Body of pancreas (tissue), 4 donors: ENCODE measurements around the gene CAPN10. TPM values are rescaled to one million over a fixed set of nuclear protein-coding genes. Genes with fewer than 3 reads are reported as not detected.

Source experiments
- ATAC-seq: fragments of 150-250 bp; one replicate; pipeline ENCODE4 v1.9.1; 2016
- DNase-seq, 4 donors: peaks; one replicate each; pipeline ENCODE4 v3.0.0-alpha.2; 2019
- H3K27ac ChIP-seq, 4 donors: fragments of 200-600 bp; sonication (generic); 1 replicate in 3 of 4; 2 replicates in 1 of 4; pipeline versions ENCODE4 v1.5.1 to v1.6.1; 2016 to 2019; ENCODE audit warnings: mild to moderate bottlenecking in 1 of 4, mixed read lengths in 1 of 4, moderate library complexity in 1 of 4
- H3K27me3 ChIP-seq, 2 donors: fragments of 200-600 bp; sonication (generic); one replicate each; pipeline ENCODE4 v1.6.0; 2016; ENCODE audit warnings: mild to moderate bottlenecking in 1 of 2
- H3K36me3 ChIP-seq, 2 donors: fragments of 200-600 bp; sonication (generic); replicated peaks in 1 of 2; 2 replicates each; pipeline ENCODE4 v1.5.1; 2016; ENCODE audit warnings: low read depth in 2 of 2; ENCODE audit not compliant: insufficient read depth in 1 of 2
- H3K4me1 ChIP-seq: fragments of 200-600 bp; sonication (generic); one replicate; pipeline ENCODE4 v1.6.0; 2016
- H3K4me3 ChIP-seq, 2 donors: fragments of 200-600 bp; sonication (generic); 1 replicate in 1 of 2; 2 replicates in 1 of 2; pipeline ENCODE4 v1.5.1; 2016 to 2019
- H3K9me3 ChIP-seq, 3 donors: fragments of 200-600 bp; sonication (generic); 1 replicate in 2 of 3; 2 replicates in 1 of 3; pipeline ENCODE4 v1.5.1; 2016
- POLR2A ChIP-seq, 3 donors: fragments of 450-650 bp; IDR thresholded peaks; one replicate each; pipeline ENCODE4 v1.6.1; 2016; ENCODE audit warnings: antibody characterized with exemption in 3 of 3, mild to moderate bottlenecking in 2 of 3
- WGBS, 2 donors: methylation state at CpG; one replicate each; pipeline ENCODE4 v1.1.5; 2017; 5-methylcytosine and 5-hydroxymethylcytosine counted together
- intact Hi-C: fragments of 100-400 bp; cut with DNase I; formaldehyde crosslinking; loops from one replicate; pipeline ENCODE4 v1.15.1; 2023
- total RNA-seq, 2 donors: library from RNA; depleted of rRNA; stranded (reverse); fragments of >200 nt; gene quantifications; one replicate each; pipeline ENCODE4 v1.1.0, GENCODE V29; 2016
- TF ChIP-seq, protein P1 (sequence below), 7 experiments: fragments of 450-650 bp in 4 of 7; fragments of 200-600 bp in 3 of 7; sonication (generic) in 3 of 7; IDR thresholded peaks; one replicate each; pipeline ENCODE4 v1.5.1; 2016 to 2019; ENCODE audit warnings: antibody characterized with exemption in 7 of 7

The CAPN10 gene
- total RNA-seq, 2 donors from 2014 or later, result 16.3 to 34.3 TPM

DNA sequence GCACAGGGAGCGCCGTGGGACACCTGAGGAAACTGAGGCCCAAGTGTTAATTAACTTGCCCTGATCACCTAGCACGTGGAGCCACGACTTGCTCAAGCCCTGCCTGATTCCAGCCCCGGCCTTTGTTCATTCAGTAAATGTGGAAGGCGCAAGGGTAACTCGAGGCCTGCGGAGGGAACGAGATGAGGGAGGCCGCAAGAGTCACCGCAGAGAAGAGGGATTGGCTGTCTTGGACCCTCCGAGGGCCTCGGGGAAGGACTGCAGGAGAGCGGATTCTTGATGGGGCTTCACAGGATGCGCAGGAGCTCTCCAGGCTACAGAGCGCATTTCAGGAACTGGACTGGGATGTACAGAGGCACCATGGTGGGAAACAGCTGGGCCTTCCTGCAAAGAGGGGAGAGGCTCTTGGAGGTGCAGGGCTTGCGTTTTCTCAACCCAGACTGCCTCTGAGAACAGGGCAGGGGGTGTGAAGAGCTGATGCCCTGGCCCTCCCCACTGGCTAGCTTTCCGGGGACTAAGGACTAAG lies 28.2 kb upstream of the CAPN10 start:
- intact Hi-C loops, result no loop called here
- WGBS, 2 donors, result 80 to 81% methylated on average over 18 of the region's 18 CpGs
- no peak overlapping the region for H3K27ac ChIP-seq
- H3K4me1 ChIP-seq, result peaks cover 43% of the 10 kb centered on the region
- no peak overlapping the region for H3K4me3 ChIP-seq
- no peaks in the 10 kb centered on the region for H3K27me3 ChIP-seq
- H3K9me3 ChIP-seq, result no peaks in the 10 kb centered on the region
- H3K36me3 ChIP-seq, result no peaks in the 10 kb centered on the region
- TF ChIP-seq, protein P1, sequence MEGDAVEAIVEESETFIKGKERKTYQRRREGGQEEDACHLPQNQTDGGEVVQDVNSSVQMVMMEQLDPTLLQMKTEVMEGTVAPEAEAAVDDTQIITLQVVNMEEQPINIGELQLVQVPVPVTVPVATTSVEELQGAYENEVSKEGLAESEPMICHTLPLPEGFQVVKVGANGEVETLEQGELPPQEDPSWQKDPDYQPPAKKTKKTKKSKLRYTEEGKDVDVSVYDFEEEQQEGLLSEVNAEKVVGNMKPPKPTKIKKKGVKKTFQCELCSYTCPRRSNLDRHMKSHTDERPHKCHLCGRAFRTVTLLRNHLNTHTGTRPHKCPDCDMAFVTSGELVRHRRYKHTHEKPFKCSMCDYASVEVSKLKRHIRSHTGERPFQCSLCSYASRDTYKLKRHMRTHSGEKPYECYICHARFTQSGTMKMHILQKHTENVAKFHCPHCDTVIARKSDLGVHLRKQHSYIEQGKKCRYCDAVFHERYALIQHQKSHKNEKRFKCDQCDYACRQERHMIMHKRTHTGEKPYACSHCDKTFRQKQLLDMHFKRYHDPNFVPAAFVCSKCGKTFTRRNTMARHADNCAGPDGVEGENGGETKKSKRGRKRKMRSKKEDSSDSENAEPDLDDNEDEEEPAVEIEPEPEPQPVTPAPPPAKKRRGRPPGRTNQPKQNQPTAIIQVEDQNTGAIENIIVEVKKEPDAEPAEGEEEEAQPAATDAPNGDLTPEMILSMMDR (IDR thresholded peaks at IDR 0.05), result no peak
- no peak for TF ChIP-seq POLR2A (IDR thresholded peaks at IDR 0.05)
- no peak for DNase-seq
- ATAC-seq, result no peak

DNA sequence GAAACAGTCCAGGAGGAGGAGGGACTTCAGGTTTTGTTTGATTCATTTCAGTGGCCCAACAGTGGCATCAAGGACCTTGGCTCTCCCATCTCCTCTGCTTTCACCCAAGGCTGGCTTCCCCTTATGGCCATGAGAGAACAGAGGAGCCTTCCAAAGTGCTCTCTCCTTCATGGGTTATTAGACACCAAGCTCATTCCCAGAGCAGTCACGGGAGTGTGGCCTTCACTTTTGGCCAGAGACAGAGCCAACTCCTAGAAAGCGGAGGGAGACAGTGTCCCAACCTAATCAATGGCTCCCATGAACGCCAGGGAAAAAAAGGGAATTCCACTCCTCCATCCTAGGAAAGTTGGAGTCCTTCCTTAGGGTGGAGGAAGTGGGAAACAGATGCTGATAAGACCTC lies 27.2 kb upstream of the CAPN10 start:
- Histone ChIP-seq H3K4me1 (peaks cover 45% of the 10 kb centered on the region), H3K27ac (peak overlapping the region in 1 of 4 donors; percentile 99), H3K4me3 (no peak overlapping the region), H3K36me3 (no peaks in the 10 kb centered on the region), H3K9me3 (no peaks in the 10 kb centered on the region), H3K27me3 (no peaks in the 10 kb centered on the region)
- ATAC-seq, result no peak
- no peak for DNase-seq
- 56 to 75% methylated on average over 2 to 3 of the region's 3 CpGs for WGBS, 2 donors
- no peak for TF ChIP-seq POLR2A (IDR thresholded peaks at IDR 0.05)
- TF ChIP-seq, protein P1 (IDR thresholded peaks at IDR 0.05), result no peak
- intact Hi-C loops, result no loop called here

DNA sequence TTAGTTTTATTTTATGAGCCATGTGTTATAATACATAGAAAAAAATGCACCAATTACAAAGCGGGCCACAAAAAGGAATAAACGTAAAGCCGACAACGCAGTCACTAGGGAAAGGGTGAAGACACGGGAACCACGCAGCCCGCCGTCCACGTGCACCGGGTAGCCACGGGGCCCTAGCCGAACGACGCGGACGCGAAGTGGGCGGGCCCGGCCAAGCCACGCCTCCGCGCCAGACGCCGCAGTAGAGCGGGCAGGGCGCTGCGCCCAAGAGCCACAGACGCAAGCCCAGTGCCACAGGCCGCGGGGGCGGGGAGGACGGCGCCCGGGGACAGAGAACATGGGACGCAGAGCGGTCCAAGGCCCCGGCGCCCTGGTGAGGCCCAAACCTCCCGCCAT lies 26.5 kb upstream of the CAPN10 start, which contains the start of gene DUSP28:
Gene DUSP28 (plus strand): TSS at position 274 of the 396 bp plus-strand sequence. CDS start 328 bp downstream, outside the sequence.
- peak; percentile 74 to 93 (median 86) for TF ChIP-seq POLR2A (IDR thresholded peaks at IDR 0.05)
- TF ChIP-seq, protein P1 (IDR thresholded peaks at IDR 0.05), result no peak
- ATAC-seq (peak; percentile 78), DNase-seq (peak; percentile 93 to 95 (median 94))
- Histone ChIP-seq H3K4me1 (peaks cover 53% of the 10 kb centered on the region), H3K36me3 (no peaks in the 10 kb centered on the region), H3K9me3 (no peaks in the 10 kb centered on the region), H3K4me3 (peak within 1 kb of the TSS; percentile 41 to 56), H3K27me3 (no peaks in the 10 kb centered on the region), H3K27ac (peak within 1 kb of the TSS; percentile 96 to 99 (median 98))
- intact Hi-C loops, result no loop called here
- 1% methylated on average over 25 to 38 of the region's 39 CpGs for WGBS, 2 donors

DNA sequence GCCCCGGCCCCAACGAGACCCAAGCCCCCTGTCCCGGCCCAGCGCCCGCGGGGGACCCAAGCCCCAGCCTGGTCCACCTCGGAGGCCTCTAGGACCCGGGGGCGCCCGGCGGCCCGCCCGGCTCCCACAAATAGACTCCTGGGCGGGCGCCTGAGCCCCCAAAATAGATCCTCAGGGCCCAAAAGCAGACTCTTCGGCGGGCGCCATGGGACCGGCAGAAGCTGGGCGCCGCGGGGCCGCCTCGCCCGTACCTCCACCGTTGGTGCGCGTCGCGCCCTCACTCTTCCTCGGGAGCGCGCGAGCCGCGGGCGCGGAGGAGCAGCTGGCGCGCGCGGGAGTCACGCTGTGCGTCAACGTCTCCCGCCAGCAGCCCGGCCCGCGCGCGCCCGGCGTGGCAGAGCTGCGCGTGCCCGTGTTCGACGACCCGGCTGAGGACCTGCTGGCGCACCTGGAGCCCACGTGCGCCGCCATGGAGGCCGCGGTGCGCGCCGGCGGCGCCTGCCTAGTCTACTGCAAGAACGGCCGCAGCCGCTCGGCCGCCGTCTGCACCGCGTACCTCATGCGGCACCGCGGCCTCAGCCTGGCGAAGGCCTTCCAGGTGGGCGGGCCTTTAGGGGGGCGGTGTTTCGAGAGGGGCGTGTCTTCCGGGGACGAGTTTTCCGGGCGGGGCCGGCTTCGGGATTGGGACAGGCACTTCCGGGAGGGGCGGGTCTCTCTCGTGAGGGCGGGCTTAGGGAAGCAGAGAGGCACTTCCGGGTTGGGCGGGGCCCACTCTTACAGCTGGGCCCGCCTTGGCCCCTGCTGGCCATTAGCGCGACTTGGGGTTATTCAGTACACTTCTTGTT lies 25.8 kb upstream of the CAPN10 start:
- H3K4me1 ChIP-seq, result peaks cover 59% of the 10 kb centered on the region
- WGBS, 2 donors, result 0 to 1% methylated on average over 18 to 72 of the region's 101 CpGs
- H3K27me3 ChIP-seq, result no peaks in the 10 kb centered on the region
- TF ChIP-seq, protein P1 (IDR thresholded peaks at IDR 0.05), result peak; percentile 14 to 64 (median 52)
- peak; percentile 70 to 97 (median 72) for TF ChIP-seq POLR2A (IDR thresholded peaks at IDR 0.05)
- ATAC-seq, result peak; percentile 87
- no peaks in the 10 kb centered on the region for H3K9me3 ChIP-seq
- peak; percentile 100 for DNase-seq
- intact Hi-C loops, result no loop called here
- peak overlapping the region; percentile 41 to 56 for H3K4me3 ChIP-seq
- H3K36me3 ChIP-seq, result no peaks in the 10 kb centered on the region
- H3K27ac ChIP-seq, result peak overlapping the region; percentile 96 to 99 (median 98)
